HL-60 (cell line): ENCODE measurements around the gene TMPRSS11A.

ENCODE experiments used
- DNase-seq, 2 experiments: peaks; one replicate each; pipeline ENCODE4 v3.0.0-alpha.2; 2010 to 2020; ENCODE audit warnings: low read depth in 1 of 2, low spot score in 1 of 2
- H3K27ac ChIP-seq: fragments of 250-450 bp; sonication (Bioruptor Pico); replicated peaks from 2 replicates; pipeline ENCODE4 v1.5.1; 2020; ENCODE audit warnings: mild to moderate bottlenecking, moderate library complexity
- H3K27me3 ChIP-seq: fragments of 250-450 bp; sonication (Bioruptor Pico); 2 replicates; pipeline ENCODE4 v1.5.1; 2021; ENCODE audit warnings: mild to moderate bottlenecking, moderate library complexity; ENCODE audit not compliant: insufficient read depth, poor library complexity, severe bottlenecking
- H3K4me3 ChIP-seq: replicated peaks from 2 replicates; pipeline ENCODE4 v1.5.1; 2011; ENCODE audit warnings: mild to moderate bottlenecking, control low read depth, low read length; ENCODE audit not compliant: insufficient read depth
- GABPA ChIP-seq: IDR thresholded peaks from 2 replicates; pipeline ENCODE4 v1.6.1; 2012; ENCODE audit warnings: low read depth
- POLR2AphosphoS5 ChIP-seq: IDR thresholded peaks from 2 replicates; pipeline ENCODE4 v1.6.1; 2012; ENCODE audit warnings: low read depth
- SPI1 ChIP-seq: IDR thresholded peaks from 2 replicates; pipeline ENCODE4 v1.6.1; 2012; ENCODE audit warnings: low read depth, mild to moderate bottlenecking, borderline replicate concordance
- long read RNA-seq: library from polyadenylated mRNA; unstranded; transcript quantifications from one replicate; pipeline ENCODE4 v2.0.0, GENCODE V29; 2020
- TF ChIP-seq, protein P1 (sequence below): IDR thresholded peaks from one replicate; pipeline ENCODE4 v1.5.1; 2011; ENCODE audit warnings: low read length, control low read depth, inconsistent platforms; ENCODE audit not compliant: insufficient read depth
- TF ChIP-seq, protein P2 (sequence below): IDR thresholded peaks from 2 replicates; pipeline ENCODE4 v1.6.1; 2012; ENCODE audit warnings: low read depth; ENCODE audit not compliant: insufficient replicate concordance

The TMPRSS11A gene, protein sequence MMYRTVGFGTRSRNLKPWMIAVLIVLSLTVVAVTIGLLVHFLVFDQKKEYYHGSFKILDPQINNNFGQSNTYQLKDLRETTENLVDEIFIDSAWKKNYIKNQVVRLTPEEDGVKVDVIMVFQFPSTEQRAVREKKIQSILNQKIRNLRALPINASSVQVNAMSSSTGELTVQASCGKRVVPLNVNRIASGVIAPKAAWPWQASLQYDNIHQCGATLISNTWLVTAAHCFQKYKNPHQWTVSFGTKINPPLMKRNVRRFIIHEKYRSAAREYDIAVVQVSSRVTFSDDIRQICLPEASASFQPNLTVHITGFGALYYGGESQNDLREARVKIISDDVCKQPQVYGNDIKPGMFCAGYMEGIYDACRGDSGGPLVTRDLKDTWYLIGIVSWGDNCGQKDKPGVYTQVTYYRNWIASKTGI
- long read RNA-seq, partial matches to known transcripts = 0 of 2 reads
- long read RNA-seq, other reads (novel, unspliced or antisense) = 2 of 2 reads

DNA sequence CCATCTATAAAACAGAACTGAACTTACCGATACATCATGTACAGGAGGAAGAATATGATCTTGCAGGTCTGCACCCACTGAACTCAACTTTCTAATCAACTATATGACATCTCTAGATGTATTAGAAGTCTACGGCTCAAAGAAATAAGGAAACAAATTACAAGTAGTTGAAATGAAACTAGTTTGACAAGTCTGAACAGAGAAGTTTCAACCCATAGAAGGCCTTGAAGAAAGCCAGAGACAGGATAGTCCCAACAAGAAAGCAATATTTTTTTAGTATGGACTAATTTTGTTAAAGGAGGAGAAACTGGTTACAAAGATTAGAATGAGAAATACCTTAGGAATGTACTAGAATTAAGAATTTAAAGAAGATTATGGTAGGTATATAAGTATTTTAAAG, at the start of gene TMPRSS11A:
TSS of gene TMPRSS11A (minus strand) at position 138 of the 400 bp plus-strand sequence. CDS start at position 38, 100 bp downstream.
- Histone ChIP-seq H3K27me3 (no peaks in the 10 kb centered on the region), H3K27ac (no peak within 1 kb of the TSS), H3K4me3 (no peak within 1 kb of the TSS)
- TF ChIP-seq SPI1 = no peak
- TF ChIP-seq POLR2AphosphoS5 = no peak
- TF ChIP-seq, protein P1, sequence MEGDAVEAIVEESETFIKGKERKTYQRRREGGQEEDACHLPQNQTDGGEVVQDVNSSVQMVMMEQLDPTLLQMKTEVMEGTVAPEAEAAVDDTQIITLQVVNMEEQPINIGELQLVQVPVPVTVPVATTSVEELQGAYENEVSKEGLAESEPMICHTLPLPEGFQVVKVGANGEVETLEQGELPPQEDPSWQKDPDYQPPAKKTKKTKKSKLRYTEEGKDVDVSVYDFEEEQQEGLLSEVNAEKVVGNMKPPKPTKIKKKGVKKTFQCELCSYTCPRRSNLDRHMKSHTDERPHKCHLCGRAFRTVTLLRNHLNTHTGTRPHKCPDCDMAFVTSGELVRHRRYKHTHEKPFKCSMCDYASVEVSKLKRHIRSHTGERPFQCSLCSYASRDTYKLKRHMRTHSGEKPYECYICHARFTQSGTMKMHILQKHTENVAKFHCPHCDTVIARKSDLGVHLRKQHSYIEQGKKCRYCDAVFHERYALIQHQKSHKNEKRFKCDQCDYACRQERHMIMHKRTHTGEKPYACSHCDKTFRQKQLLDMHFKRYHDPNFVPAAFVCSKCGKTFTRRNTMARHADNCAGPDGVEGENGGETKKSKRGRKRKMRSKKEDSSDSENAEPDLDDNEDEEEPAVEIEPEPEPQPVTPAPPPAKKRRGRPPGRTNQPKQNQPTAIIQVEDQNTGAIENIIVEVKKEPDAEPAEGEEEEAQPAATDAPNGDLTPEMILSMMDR = no peak
- TF ChIP-seq, protein P2, sequence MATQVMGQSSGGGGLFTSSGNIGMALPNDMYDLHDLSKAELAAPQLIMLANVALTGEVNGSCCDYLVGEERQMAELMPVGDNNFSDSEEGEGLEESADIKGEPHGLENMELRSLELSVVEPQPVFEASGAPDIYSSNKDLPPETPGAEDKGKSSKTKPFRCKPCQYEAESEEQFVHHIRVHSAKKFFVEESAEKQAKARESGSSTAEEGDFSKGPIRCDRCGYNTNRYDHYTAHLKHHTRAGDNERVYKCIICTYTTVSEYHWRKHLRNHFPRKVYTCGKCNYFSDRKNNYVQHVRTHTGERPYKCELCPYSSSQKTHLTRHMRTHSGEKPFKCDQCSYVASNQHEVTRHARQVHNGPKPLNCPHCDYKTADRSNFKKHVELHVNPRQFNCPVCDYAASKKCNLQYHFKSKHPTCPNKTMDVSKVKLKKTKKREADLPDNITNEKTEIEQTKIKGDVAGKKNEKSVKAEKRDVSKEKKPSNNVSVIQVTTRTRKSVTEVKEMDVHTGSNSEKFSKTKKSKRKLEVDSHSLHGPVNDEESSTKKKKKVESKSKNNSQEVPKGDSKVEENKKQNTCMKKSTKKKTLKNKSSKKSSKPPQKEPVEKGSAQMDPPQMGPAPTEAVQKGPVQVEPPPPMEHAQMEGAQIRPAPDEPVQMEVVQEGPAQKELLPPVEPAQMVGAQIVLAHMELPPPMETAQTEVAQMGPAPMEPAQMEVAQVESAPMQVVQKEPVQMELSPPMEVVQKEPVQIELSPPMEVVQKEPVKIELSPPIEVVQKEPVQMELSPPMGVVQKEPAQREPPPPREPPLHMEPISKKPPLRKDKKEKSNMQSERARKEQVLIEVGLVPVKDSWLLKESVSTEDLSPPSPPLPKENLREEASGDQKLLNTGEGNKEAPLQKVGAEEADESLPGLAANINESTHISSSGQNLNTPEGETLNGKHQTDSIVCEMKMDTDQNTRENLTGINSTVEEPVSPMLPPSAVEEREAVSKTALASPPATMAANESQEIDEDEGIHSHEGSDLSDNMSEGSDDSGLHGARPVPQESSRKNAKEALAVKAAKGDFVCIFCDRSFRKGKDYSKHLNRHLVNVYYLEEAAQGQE = no peak
- no peak for TF ChIP-seq GABPA
- no peak for DNase-seq

DNA sequence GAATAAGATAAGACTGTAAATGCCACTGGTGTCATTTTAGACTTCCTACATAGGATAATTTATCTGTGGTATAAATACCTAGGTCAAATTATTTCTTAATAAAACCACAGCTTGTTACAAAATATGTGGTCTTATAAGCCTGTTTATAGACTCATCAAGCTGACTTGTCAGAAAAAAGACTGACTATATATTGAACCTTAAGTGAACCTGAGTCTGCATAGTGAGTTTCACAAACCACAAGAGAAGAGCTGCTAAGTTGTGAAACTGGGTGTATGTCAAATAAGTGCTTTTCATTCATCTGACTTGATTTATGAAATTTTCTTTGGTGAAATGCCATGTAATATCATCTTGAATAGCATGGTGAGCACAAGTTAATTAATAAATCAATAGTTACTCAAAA, 48.4 kb upstream of the TMPRSS11A start:
- no peak for DNase-seq
- Histone ChIP-seq H3K27me3 (peaks cover 2% of the 10 kb centered on the region), H3K27ac (no peak overlapping the region), H3K4me3 (no peak overlapping the region)
- TF ChIP-seq GABPA = no peak
- TF ChIP-seq, protein P2 = no peak
- TF ChIP-seq, protein P1 = no peak
- no peak for TF ChIP-seq POLR2AphosphoS5
- TF ChIP-seq SPI1 = no peak

DNA sequence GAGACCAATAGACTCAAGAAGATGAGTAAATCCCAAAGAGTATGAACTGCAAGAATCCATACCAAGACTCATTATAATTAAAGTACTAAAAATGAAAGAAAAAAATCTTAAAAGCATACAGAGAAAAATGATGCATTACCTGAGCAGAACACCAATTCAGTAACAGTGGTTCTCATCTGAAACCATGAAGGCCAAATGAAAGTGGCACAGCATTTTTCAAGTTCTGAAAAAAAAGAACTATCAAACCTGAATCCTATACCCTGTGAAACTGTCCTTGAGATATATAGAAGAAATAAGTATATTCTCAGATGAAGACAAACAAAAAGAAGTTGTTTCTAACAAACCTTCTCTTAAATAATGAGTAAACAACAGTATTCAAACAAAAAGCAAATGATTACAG, 39.6 kb upstream of the TMPRSS11A start:
- Histone ChIP-seq H3K27me3 (no peaks in the 10 kb centered on the region), H3K4me3 (no peak overlapping the region), H3K27ac (no peak overlapping the region)
- DNase-seq = no peak
- TF ChIP-seq SPI1 (no peak), GABPA (no peak), POLR2AphosphoS5 (no peak)
- TF ChIP-seq, protein P2 = no peak
- TF ChIP-seq, protein P1 = no peak
